ENCODE measurements around the gene SPTB. TPM values are rescaled to one million over a fixed set of nuclear protein-coding genes. Genes with fewer than 3 reads are reported as not detected.

Gene SPTB
- 0.50 and 1.0 TPM in 2 replicates for polyA plus RNA-seq

GRCh38 chr14:64879635-64880220, at the start of gene SPTB:
Gene SPTB, minus strand, starts transcription at chr14:64879907. Its CDS starts 56,813 bp downstream, at chr14:64823094.

GRCh38 chr14:64914237-64915028, 34.7 kb upstream of the SPTB start, which contains the start of gene CHURC1:
Gene CHURC1, plus strand, starts transcription at chr14:64914455. Its CDS starts 41 bp downstream, at chr14:64914496.

GRCh38 chr14:64704143-64704742, 175.5 kb downstream of the SPTB start, which contains the start of gene PLEKHG3:
Gene PLEKHG3, plus strand, starts transcription at chr14:64704424. Its CDS starts 23,208 bp downstream, at chr14:64727632.

Other genes with a start within 250 kb of the SPTB start
- gene PLEKHG3, start 175.5 kb downstream of the SPTB start, polyA plus RNA-seq = 0.78 and 1.6 TPM in 2 replicates
- 309 and 360 TPM in 2 replicates for gene CHURC1, start 34.5 kb upstream of the SPTB start, polyA plus RNA-seq
- gene GPX2, start 62.8 kb upstream of the SPTB start, polyA plus RNA-seq = 5.0 TPM in 1 of 2 replicates, not detected in the other
- gene RAB15, start 92.4 kb upstream of the SPTB start, polyA plus RNA-seq = 4.3 and 13.8 TPM in 2 replicates
- 19.4 and 19.6 TPM in 2 replicates for gene FNTB, start 107.0 kb upstream of the SPTB start, polyA plus RNA-seq
- 11.4 and 20.4 TPM in 2 replicates for gene MAX, start 222.6 kb upstream of the SPTB start, polyA plus RNA-seq

All from Purkinje cell (primary cell).